ENCODE results near the gene SNAI3. TPM values are rescaled to one million over a fixed set of nuclear protein-coding genes. Genes with fewer than 3 reads are reported as not detected.

The SNAI3 gene
- total RNA-seq, 6 experiments from 2014 or later, result 0.15 to 0.98 (median 0.35) TPM

- Histone ChIP-seq H3K27me3 (no peaks in the 10 kb centered on the region), H3K36me3 (no peaks in the 10 kb centered on the region), H3K9me3 (no peaks in the 10 kb centered on the region), H3K4me1 (peaks cover 0 to 21% (median 6%) of the 10 kb centered on the region in 4 donors), H3K27ac (peak overlapping the region; percentile 53 to 82 (median 75)), H3K4me3 (peak overlapping the region; percentile 100)
- DNase-seq (no peak), ATAC-seq (peak in 3 of 4 donors; percentile 1 to 6 (median 2))
- TF ChIP-seq POLR2A (IDR thresholded peaks at IDR 0.05) (no peak), CTCF (IDR thresholded peaks at IDR 0.05) (no peak)
- no CpG with 5 or more reads among the region's 57 CpGs for WGBS (ENCODE audit: insufficient coverage, low coverage, low lambda C conversion rate, missing lambda C conversion rate)
- intact Hi-C loops (cut with DNase I), result no loop called here
Measured at GRCh38 chr16:88705801-88706228, 19.5 kb upstream of the SNAI3 start.

- TF ChIP-seq CTCF (IDR thresholded peaks at IDR 0.05), result no peak
- no peak for TF ChIP-seq POLR2A (IDR thresholded peaks at IDR 0.05)
Measured at GRCh38 chr16:88705076-88705684, 18.9 kb upstream of the SNAI3 start.

GRCh38 chr16:88703486-88704309 is 17.4 kb upstream of the SNAI3 start:
- H3K4me1 ChIP-seq, result peaks cover 0 to 21% (median 6%) of the 10 kb centered on the region in 4 donors
- 58% methylated on average over 9 of the region's 26 CpGs for WGBS (ENCODE audit: insufficient coverage, low coverage, low lambda C conversion rate, missing lambda C conversion rate)
- TF ChIP-seq POLR2A (IDR thresholded peaks at IDR 0.05), result peak; percentile 24
- no peak for TF ChIP-seq CTCF (IDR thresholded peaks at IDR 0.05)
- DNase-seq, result peak in 2 of 3 donors; percentile 61 to 77
- H3K9me3 ChIP-seq, result no peaks in the 10 kb centered on the region
- H3K4me3 ChIP-seq, result peak overlapping the region in 2 of 3 donors; percentile 9 to 10
- peak; percentile 3 to 28 (median 17) for ATAC-seq
- intact Hi-C loops (cut with DNase I), result no loop called here
- H3K27ac ChIP-seq, result peak overlapping the region; percentile 58 to 82 (median 75)
- H3K27me3 ChIP-seq, result no peaks in the 10 kb centered on the region
- peaks cover 0 to 4% (median 0%) of the 10 kb centered on the region in 4 donors for H3K36me3 ChIP-seq

More at GRCh38 chr16:88705076-88705684, 18.9 kb upstream of the SNAI3 start:
- intact Hi-C loops (cut with DNase I), result no loop called here
- H3K27ac ChIP-seq, result peak overlapping the region; percentile 46 to 82 (median 75)
- H3K9me3 ChIP-seq, result no peaks in the 10 kb centered on the region
- ATAC-seq, result peak in 1 of 4 donors; percentile 3
- H3K4me3 ChIP-seq, result peak overlapping the region; percentile 100
- no peaks in the 10 kb centered on the region for H3K27me3 ChIP-seq
- DNase-seq, result no peak
- 7% methylated on average over 3 of the region's 9 CpGs for WGBS (ENCODE audit: insufficient coverage, low coverage, low lambda C conversion rate, missing lambda C conversion rate)
- H3K4me1 ChIP-seq, result peaks cover 0 to 21% (median 6%) of the 10 kb centered on the region in 4 donors
- no peaks in the 10 kb centered on the region for H3K36me3 ChIP-seq

- Histone ChIP-seq H3K4me3 (peak overlapping the region in 2 of 3 donors; percentile 9 to 10), H3K27me3 (no peaks in the 10 kb centered on the region), H3K27ac (peak overlapping the region; percentile 58 to 82 (median 75)), H3K36me3 (peaks cover 0 to 6% (median 0%) of the 10 kb centered on the region in 4 donors), H3K4me1 (peaks cover 0 to 21% (median 6%) of the 10 kb centered on the region in 4 donors), H3K9me3 (no peaks in the 10 kb centered on the region)
- intact Hi-C loops (cut with DNase I), result no loop called here
- WGBS (ENCODE audit: insufficient coverage, low coverage, low lambda C conversion rate, missing lambda C conversion rate), result 69% methylated on average over 23 of the region's 31 CpGs
- no peak for ATAC-seq
- DNase-seq, result no peak
- no peak for TF ChIP-seq POLR2A (IDR thresholded peaks at IDR 0.05)
- TF ChIP-seq CTCF (IDR thresholded peaks at IDR 0.05), result no peak
Measured at GRCh38 chr16:88702371-88703210, 16.3 kb upstream of the SNAI3 start.
